HEK293T (cell line): ENCODE data around the gene TRMT5.

Experiments
- CTCF ChIA-PET: fragments of 350-600 bp; formaldehyde crosslinking; extraction: SDS; loops from one replicate; lab custom pipeline; 2021; ENCODE audit warnings: antibody characterized with exemption, inconsistent platforms; lab: Yijun Ruan, JAX
- POLR2A ChIA-PET: fragments of 350-600 bp; formaldehyde crosslinking; extraction: SDS; loops from one replicate; lab custom pipeline; 2020; ENCODE audit warnings: antibody characterized with exemption, inconsistent platforms; lab: Yijun Ruan, JAX
- DNase-seq: peaks from one replicate; pipeline ENCODE4 v3.0.0; 2012; ENCODE audit warnings: mixed read lengths; ENCODE audit errors: extremely low spot score
- ARNT ChIP-seq: fragments of 450-650 bp; IDR thresholded peaks from 2 replicates; pipeline ENCODE4 v1.6.1; 2017; ENCODE audit warnings: mild to moderate bottlenecking
- BHLHE40 ChIP-seq: fragments of 450-650 bp; IDR thresholded peaks from 2 replicates; pipeline ENCODE4 v1.6.1; 2016; ENCODE audit warnings: mild to moderate bottlenecking, moderate library complexity, borderline replicate concordance
- CTBP1 ChIP-seq: fragments of 450-650 bp; IDR thresholded peaks from 2 replicates; pipeline ENCODE4 v1.6.1; 2016; ENCODE audit warnings: borderline replicate concordance
- ELF4 ChIP-seq: fragments of 450-650 bp; IDR thresholded peaks from 2 replicates; pipeline ENCODE4 v1.6.1; 2017; ENCODE audit warnings: antibody characterized with exemption
- FOXA1 ChIP-seq: fragments of 450-650 bp; IDR thresholded peaks from 2 replicates; pipeline ENCODE4 v1.6.1; 2016; ENCODE audit warnings: mild to moderate bottlenecking
- FOXK2 ChIP-seq: fragments of 450-650 bp; IDR thresholded peaks from 2 replicates; pipeline ENCODE4 v1.6.1; 2016; ENCODE audit warnings: mild to moderate bottlenecking
- FOXM1 ChIP-seq: fragments of 450-650 bp; IDR thresholded peaks from 2 replicates; pipeline ENCODE4 v1.6.1; 2017; ENCODE audit warnings: mild to moderate bottlenecking, borderline replicate concordance
- HDGF ChIP-seq: fragments of 450-650 bp; IDR thresholded peaks from 2 replicates; pipeline ENCODE4 v1.6.1; 2017; ENCODE audit warnings: antibody characterized with exemption, borderline replicate concordance
- L3MBTL2 ChIP-seq: fragments of 450-650 bp; conservative IDR thresholded peaks from 2 replicates; pipeline ENCODE4 v1.6.1; 2016; ENCODE audit warnings: mild to moderate bottlenecking
- LEF1 ChIP-seq: fragments of 450-650 bp; IDR thresholded peaks from 2 replicates; pipeline ENCODE4 v1.6.1; 2017; ENCODE audit warnings: mild to moderate bottlenecking, borderline replicate concordance
- NFRKB ChIP-seq: fragments of 450-650 bp; IDR thresholded peaks from 2 replicates; pipeline ENCODE4 v1.6.1; 2016; ENCODE audit warnings: mild to moderate bottlenecking, moderate library complexity
- PKNOX1 ChIP-seq: fragments of 450-650 bp; IDR thresholded peaks from 2 replicates; pipeline ENCODE4 v1.6.1; 2016
- SP1 ChIP-seq: fragments of 450-650 bp; IDR thresholded peaks from 2 replicates; pipeline ENCODE4 v1.6.1; 2017
- SUZ12 ChIP-seq: fragments of 450-650 bp; IDR thresholded peaks from 2 replicates; pipeline ENCODE4 v1.6.1; 2016; ENCODE audit warnings: mild to moderate bottlenecking
- TARDBP ChIP-seq: fragments of 450-650 bp; IDR thresholded peaks from 2 replicates; pipeline ENCODE4 v1.6.1; 2016
- ZNF384 ChIP-seq: fragments of 450-650 bp; IDR thresholded peaks from 2 replicates; pipeline ENCODE4 v1.6.1; 2016

TRMT5 gene

GRCh38 chr14:60989599-60989998 lies 8.7 kb upstream of the TRMT5 start:
- POLR2A ChIA-PET, result no interaction called here

GRCh38 chr14:60986500-60986899 lies 5.6 kb upstream of the TRMT5 start:
- ChIA-PET POLR2A (no interaction called here), CTCF (no interaction called here)
- TF ChIP-seq SUZ12 (no peak), FOXA1 (no peak), FOXK2 (no peak), ELF4 (no peak), TARDBP (no peak), CTBP1 (no peak), BHLHE40 (no peak), PKNOX1 (no peak), NFRKB (no peak), ZNF384 (no peak), L3MBTL2 (no peak), HDGF (no peak), FOXM1 (no peak), ARNT (no peak), SP1 (no peak), LEF1 (no peak)
- DNase-seq, result no peak

More at GRCh38 chr14:60989599-60989998, 8.7 kb upstream of the TRMT5 start:
- TF ChIP-seq FOXK2, result no peak
- no peak for TF ChIP-seq FOXA1
- TF ChIP-seq SP1, result no peak
- TF ChIP-seq NFRKB, result no peak
- TF ChIP-seq PKNOX1, result no peak
- no peak for TF ChIP-seq ARNT
- TF ChIP-seq BHLHE40, result no peak
- no peak for TF ChIP-seq HDGF
- no peak for TF ChIP-seq TARDBP
- TF ChIP-seq ZNF384, result no peak
- no peak for TF ChIP-seq L3MBTL2
- no peak for TF ChIP-seq ELF4
- TF ChIP-seq SUZ12, result no peak
- TF ChIP-seq FOXM1, result no peak
- TF ChIP-seq LEF1, result no peak
- CTCF ChIA-PET, result no interaction called here
- no peak for DNase-seq

- TF ChIP-seq SP1, result no peak
- TF ChIP-seq ELF4, result no peak
- DNase-seq, result no peak
- ChIA-PET POLR2A (no interaction called here), CTCF (no interaction called here)
Measured at GRCh38 chr14:60984196-60984595, 3.3 kb upstream of the TRMT5 start.

GRCh38 chr14:60981633-60982455 lies 965 bp upstream of the TRMT5 start:
- peak; percentile 10 for DNase-seq
- ChIA-PET CTCF (interaction anchor here (0.6 kb wide), 1 partner anchor 60 kb away, joined by 5 read pairs; no protein-coding TSS in a partner anchor), POLR2A (interaction anchor here (0.6 to 2.3 kb wide), 17 partner anchors 14 to 650 kb away, joined by 3 to 12 read pairs (median 5); partner anchors contain the start of gene SIX4)
- TF ChIP-seq FOXA1, result no peak
- TF ChIP-seq NFRKB, result no peak

- ChIA-PET CTCF (no interaction called here), POLR2A (no interaction called here)
- no peak for TF ChIP-seq FOXM1
- TF ChIP-seq BHLHE40, result no peak
- TF ChIP-seq TARDBP, result no peak
- TF ChIP-seq FOXK2, result no peak
- no peak for TF ChIP-seq NFRKB
- no peak for TF ChIP-seq FOXA1
- no peak for TF ChIP-seq PKNOX1
- no peak for TF ChIP-seq LEF1
- TF ChIP-seq SP1, result no peak
- TF ChIP-seq ARNT, result no peak
- no peak for TF ChIP-seq L3MBTL2
- TF ChIP-seq SUZ12, result no peak
- no peak for TF ChIP-seq ELF4
- no peak for TF ChIP-seq HDGF
- no peak for TF ChIP-seq CTBP1
- no peak for TF ChIP-seq ZNF384
- no peak for DNase-seq
Measured at GRCh38 chr14:60977847-60978246, 3.0 kb downstream of the TRMT5 start.

GRCh38 chr14:60975551-60975950 lies 5.3 kb downstream of the TRMT5 start:
- CTCF ChIA-PET, result no interaction called here
- POLR2A ChIA-PET, result no interaction called here
- no peak for DNase-seq
- TF ChIP-seq ZNF384 (no peak), L3MBTL2 (no peak), HDGF (no peak), FOXA1 (no peak), CTBP1 (no peak), PKNOX1 (no peak), ARNT (no peak), SP1 (no peak), TARDBP (no peak), LEF1 (no peak), FOXK2 (no peak), NFRKB (no peak), BHLHE40 (no peak), SUZ12 (no peak), ELF4 (no peak), FOXM1 (no peak)
